ENCODE measurements around the gene ADAMTSL1. TPM values are rescaled to one million over a fixed set of nuclear protein-coding genes. Genes with fewer than 3 reads are reported as not detected.

ADAMTSL1 gene
- total RNA-seq, 1 experiment from 2014 or later: 1.2 TPM

GRCh38 chr9:18768951-18769622 is 295.1 kb downstream of the ADAMTSL1 start:
- Histone ChIP-seq H3K4me1 (ENCODE audit: insufficient read depth, low read length) (no peaks in the 10 kb centered on the region), H3K27me3 (ENCODE audit: insufficient read depth, low read length) (no peaks in the 10 kb centered on the region), H3K23me2 (ENCODE audit: insufficient read length, low read depth, low read length, poor library complexity, severe bottlenecking) (no peaks in the 10 kb centered on the region), H2BK20ac (ENCODE audit: low read depth, low read length, poor library complexity, severe bottlenecking) (no peak overlapping the region), H4K8ac (replicated peaks; ENCODE audit: insufficient read length, low read depth, low read length) (no peak overlapping the region), H3K56ac (ENCODE audit: insufficient read length, low read depth, low read length) (no peak overlapping the region), H3T11ph (ENCODE audit: low read length) (no peak overlapping the region), H3K9me3 (ENCODE audit: control insufficient read depth, low read depth, low read length) (no peaks in the 10 kb centered on the region), H3K18ac (ENCODE audit: insufficient read length, low read depth, low read length) (no peak overlapping the region), H2BK5ac (ENCODE audit: insufficient read length, low read length) (no peak overlapping the region), H4K5ac (ENCODE audit: insufficient read length, low read depth, low read length) (no peak overlapping the region), H4K20me1 (ENCODE audit: control insufficient read depth, insufficient read depth, insufficient read length) (no peaks in the 10 kb centered on the region), H2BK120ac (ENCODE audit: low read depth, low read length, poor library complexity, severe bottlenecking) (no peak overlapping the region), H3K4me2 (ENCODE audit: insufficient read depth, insufficient read length, low read length) (no peak overlapping the region), H3K79me1 (ENCODE audit: insufficient read depth, low read depth, low read length, poor library complexity, severe bottlenecking) (no peaks in the 10 kb centered on the region), H3K79me2 (ENCODE audit: insufficient read depth, low read length) (no peaks in the 10 kb centered on the region), H3K14ac (ENCODE audit: insufficient read depth, low read length) (no peak overlapping the region), H3K4ac (ENCODE audit: low read depth, low read length) (no peak overlapping the region), H2BK12ac (ENCODE audit: insufficient read length, low read depth, low read length) (no peak overlapping the region), H2AFZ (ENCODE audit: low read length) (no peak overlapping the region), H2AK5ac (ENCODE audit: insufficient read length, low read length) (no peak overlapping the region), H3K23ac (ENCODE audit: insufficient read length, low read depth, low read length) (no peak overlapping the region), H2BK15ac (ENCODE audit: low read depth, low read length) (no peak overlapping the region), H3K9ac (ENCODE audit: extremely low read depth, insufficient read length, low read length) (no peak overlapping the region), H4K91ac (ENCODE audit: insufficient read length, low read depth, low read length) (no peak overlapping the region), H3K27ac (ENCODE audit: insufficient read length, low read depth, low read length) (no peak overlapping the region)
- no peak for TF ChIP-seq CTCF (conservative IDR thresholded peaks at IDR 0.05)
- Mint-ChIP-seq H3K27ac (no peak overlapping the region), H3K4me3 (no peak overlapping the region), H3K4me1 (peaks cover 3% of the 10 kb centered on the region in 2 experiments; a peak in 3 of 4 replicates), H3K36me3 (ENCODE audit: insufficient read depth in 1 of 3, low read depth in 3 of 3) (no peaks in the 10 kb centered on the region), H3K27me3 (ENCODE audit: low read depth) (no peaks in the 10 kb centered on the region), H3K9me3 (no peaks in the 10 kb centered on the region)
- no peak for DNase-seq
- WGBS (ENCODE audit: extremely low coverage, insufficient read length, low lambda C conversion rate): no CpG with 5 or more reads among the region's 6 CpGs

All from H9 (cell line).